OCI-LY1 (cell line): Measurements from ENCODE around the gene KRT77.

ENCODE experiments used
- H2AFZ ChIP-seq: fragments of 200-600 bp; sonication (generic), shearing (Covaris generic); 2 replicates; pipeline ENCODE4 v1.6.0; 2014; ENCODE audit warnings: antibody characterized with exemption, mild to moderate bottlenecking, low read length
- H3F3A ChIP-seq: fragments of 200-600 bp; sonication (generic), shearing (Covaris generic); 2 replicates; pipeline ENCODE4 v1.6.0; 2014; ENCODE audit warnings: mild to moderate bottlenecking, antibody characterized with exemption, low read length, moderate library complexity; ENCODE audit not compliant: insufficient read depth
- H3K27ac ChIP-seq: fragments of 200-600 bp; sonication (generic); 2 replicates; pipeline ENCODE4 v1.5.1; 2014; ENCODE audit warnings: low read length, mixed run types, mild to moderate bottlenecking, low read depth; ENCODE audit not compliant: poor library complexity, severe bottlenecking
- H3K27me3 ChIP-seq: fragments of 200-600 bp; sonication (generic); 2 replicates; pipeline ENCODE4 v1.6.0; 2014; ENCODE audit warnings: antibody characterized with exemption, mild to moderate bottlenecking, low read length, moderate library complexity; ENCODE audit not compliant: insufficient read depth
- H3K36me3 ChIP-seq: fragments of 200-600 bp; sonication (generic); 2 replicates; pipeline ENCODE4 v1.6.1; 2014; ENCODE audit warnings: mild to moderate bottlenecking, antibody characterized with exemption, low read length, moderate library complexity, mixed read lengths; ENCODE audit not compliant: insufficient read depth
- H3K4me1 ChIP-seq: fragments of 200-600 bp; sonication (generic); 2 replicates; pipeline ENCODE4 v1.5.1; 2014; ENCODE audit warnings: mild to moderate bottlenecking, low read length, moderate library complexity; ENCODE audit not compliant: insufficient read depth, severe bottlenecking
- H3K4me2 ChIP-seq: fragments of 200-600 bp; sonication (generic), shearing (Covaris generic); 2 replicates; pipeline ENCODE4 v1.6.1; 2014; ENCODE audit warnings: low read length
- H3K4me3 ChIP-seq: fragments of 200-600 bp; sonication (generic); 2 replicates; pipeline ENCODE4 v1.5.1; 2014; ENCODE audit warnings: low read length, low read depth, mild to moderate bottlenecking, mixed read lengths; ENCODE audit not compliant: poor library complexity, severe bottlenecking
- H3K79me2 ChIP-seq: fragments of 200-600 bp; shearing (Covaris generic); 2 replicates; pipeline ENCODE4 v1.6.1; 2016; ENCODE audit warnings: mixed run types, low read length, mixed read lengths; ENCODE audit not compliant: insufficient read depth
- H3K9ac ChIP-seq: fragments of 200-600 bp; sonication (generic), shearing (Covaris generic); 2 replicates; pipeline ENCODE4 v1.6.1; 2014; ENCODE audit warnings: mild to moderate bottlenecking, low read length, mixed read lengths
- H3K9me2 ChIP-seq: fragments of 200-600 bp; sonication (generic), shearing (Covaris generic); 2 replicates; pipeline ENCODE4 v1.6.1; 2014; ENCODE audit warnings: low read depth, mild to moderate bottlenecking, low read length, mixed read lengths
- H3K9me3 ChIP-seq: fragments of 200-600 bp; shearing (Covaris generic); 2 replicates; pipeline ENCODE4 v1.6.1; 2014; ENCODE audit warnings: low read length, mixed read lengths
- H4K20me1 ChIP-seq: fragments of 200-600 bp; sonication (generic), shearing (Covaris generic); 2 replicates; pipeline ENCODE4 v1.6.0; 2016; ENCODE audit warnings: mild to moderate bottlenecking, low read length; ENCODE audit not compliant: insufficient read depth
- CTCF ChIP-seq: fragments of 200-600 bp; sonication (generic), shearing (Covaris generic); IDR thresholded peaks from 2 replicates; pipeline ENCODE4 v1.5.1; 2017; ENCODE audit warnings: mild to moderate bottlenecking, antibody characterized with exemption, low read length, moderate library complexity, mixed read lengths
- EZH2 ChIP-seq: fragments of 200-600 bp; sonication (generic), shearing (Covaris generic); IDR thresholded peaks from 2 replicates; pipeline ENCODE4 v1.8.0; 2017; ENCODE audit warnings: borderline replicate concordance, mixed run types, mild to moderate bottlenecking, antibody characterized with exemption, low read length, moderate library complexity, mixed read lengths

The KRT77 gene

GRCh38 chr12:52649066-52649465 is 54.3 kb downstream of the KRT77 start:
- H4K20me1 ChIP-seq, result no peaks in the 10 kb centered on the region
- H3F3A ChIP-seq, result no peaks in the 10 kb centered on the region
- H3K4me1 ChIP-seq, result no peaks in the 10 kb centered on the region
- no peaks in the 10 kb centered on the region; the same call in 1 of the 2 replicates for H3K27me3 ChIP-seq
- no peaks in the 10 kb centered on the region for H3K9me3 ChIP-seq
- no peak overlapping the region for H3K4me3 ChIP-seq
- no peaks in the 10 kb centered on the region for H3K36me3 ChIP-seq
- no peak overlapping the region for H3K9ac ChIP-seq
- H3K27ac ChIP-seq, result no peak overlapping the region
- H2AFZ ChIP-seq, result no peak overlapping the region
- H3K4me2 ChIP-seq, result no peak overlapping the region
- TF ChIP-seq CTCF (no peak), EZH2 (no peak)
- H3K79me2 ChIP-seq, result no peaks in the 10 kb centered on the region
- no peaks in the 10 kb centered on the region for H3K9me2 ChIP-seq

GRCh38 chr12:52648012-52648550 is 55.2 kb downstream of the KRT77 start:
- no peaks in the 10 kb centered on the region for H4K20me1 ChIP-seq
- H3K36me3 ChIP-seq, result no peaks in the 10 kb centered on the region
- H3K9me3 ChIP-seq, result no peaks in the 10 kb centered on the region
- H3K4me1 ChIP-seq, result no peaks in the 10 kb centered on the region
- no peak overlapping the region for H2AFZ ChIP-seq
- H3K4me3 ChIP-seq, result no peak overlapping the region
- H3K27ac ChIP-seq, result no peak overlapping the region
- no peak overlapping the region for H3K4me2 ChIP-seq
- H3K9ac ChIP-seq, result no peak overlapping the region
- no peaks in the 10 kb centered on the region; the same call in 1 of the 2 replicates for H3K27me3 ChIP-seq
- no peaks in the 10 kb centered on the region for H3K9me2 ChIP-seq
- TF ChIP-seq EZH2, result no peak
- no peak for TF ChIP-seq CTCF
- H3K79me2 ChIP-seq, result no peaks in the 10 kb centered on the region
- H3F3A ChIP-seq, result no peaks in the 10 kb centered on the region

GRCh38 chr12:52647601-52648000 is 55.7 kb downstream of the KRT77 start:
- no peak overlapping the region for H3K9ac ChIP-seq
- H2AFZ ChIP-seq, result no peak overlapping the region
- no peak overlapping the region for H3K4me3 ChIP-seq
- H3K9me3 ChIP-seq, result no peaks in the 10 kb centered on the region
- H3K27me3 ChIP-seq, result no peaks in the 10 kb centered on the region; the same call in 1 of the 2 replicates
- TF ChIP-seq EZH2 (no peak), CTCF (no peak)
- H3K4me2 ChIP-seq, result no peak overlapping the region
- H3K27ac ChIP-seq, result no peak overlapping the region
- H3K79me2 ChIP-seq, result no peaks in the 10 kb centered on the region
- no peaks in the 10 kb centered on the region for H3K9me2 ChIP-seq
- no peaks in the 10 kb centered on the region for H3K36me3 ChIP-seq
- H3F3A ChIP-seq, result no peaks in the 10 kb centered on the region
- no peaks in the 10 kb centered on the region for H4K20me1 ChIP-seq
- H3K4me1 ChIP-seq, result no peaks in the 10 kb centered on the region
